ENCODE data around the gene PRR7.
A peak's percentile ranks its signal among the peaks of the same experiment; 100 is the strongest.

PRR7 gene

GRCh38 chr5:177497292-177498012 is 50.8 kb downstream of the PRR7 start, which contains the start of gene PDLIM7:
Gene PDLIM7, minus strand, starts transcription at chr5:177497604. Its CDS starts 1,092 bp downstream, at chr5:177496512.
- DNase-seq (ENCODE audit: low read depth, low spot score), result peak; percentile 85

DNA sequence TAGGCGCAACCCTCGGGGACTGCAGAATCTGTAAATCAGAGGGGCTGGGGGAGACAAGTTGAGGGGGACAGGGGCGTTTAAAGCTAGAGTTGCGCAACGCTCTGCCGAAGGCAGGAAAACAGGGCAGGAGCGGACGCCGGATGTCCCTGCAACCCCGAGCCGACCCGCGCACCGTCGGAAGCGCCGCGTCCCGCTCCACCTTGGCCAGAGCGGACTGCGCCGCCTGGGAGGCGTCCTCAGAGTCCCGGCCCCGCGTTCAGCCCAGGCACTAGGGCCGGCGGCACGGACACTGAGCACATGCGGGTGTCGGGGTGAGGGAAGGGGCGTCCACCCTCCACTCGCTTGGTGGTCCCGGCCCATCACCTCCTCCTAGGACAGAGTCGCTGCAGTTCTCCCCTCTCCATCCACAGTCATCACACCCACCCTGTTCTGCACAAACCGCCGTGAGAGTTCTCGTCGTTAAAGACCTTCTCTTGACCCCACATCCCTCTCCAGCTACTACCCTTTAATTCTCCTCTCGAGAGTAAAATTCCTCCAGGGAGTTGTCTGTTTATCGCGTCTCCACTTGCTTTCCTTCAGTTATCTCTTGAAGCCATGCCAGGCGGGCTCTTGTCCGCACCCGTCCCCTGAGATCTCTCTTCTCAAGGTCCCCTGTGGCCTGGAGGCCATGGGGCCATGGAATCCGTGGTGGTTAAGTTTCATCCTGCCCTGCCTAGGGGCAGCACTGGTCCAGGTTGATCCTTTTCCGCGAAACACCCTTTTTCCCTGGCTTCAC is 51.6 kb downstream of the PRR7 start:
- DNase-seq (ENCODE audit: low read depth, low spot score), result no peak

- no peak for DNase-seq (ENCODE audit: low read depth, low spot score)
Measured at GRCh38 chr5:177499842-177500241, 53.2 kb downstream of the PRR7 start.

- no peak for DNase-seq (ENCODE audit: low read depth, low spot score)
Measured at GRCh38 chr5:177500685-177501522, 54.3 kb downstream of the PRR7 start.

GRCh38 chr5:177501874-177502678 is 55.5 kb downstream of the PRR7 start:
- DNase-seq (ENCODE audit: low read depth, low spot score), result no peak

DNA sequence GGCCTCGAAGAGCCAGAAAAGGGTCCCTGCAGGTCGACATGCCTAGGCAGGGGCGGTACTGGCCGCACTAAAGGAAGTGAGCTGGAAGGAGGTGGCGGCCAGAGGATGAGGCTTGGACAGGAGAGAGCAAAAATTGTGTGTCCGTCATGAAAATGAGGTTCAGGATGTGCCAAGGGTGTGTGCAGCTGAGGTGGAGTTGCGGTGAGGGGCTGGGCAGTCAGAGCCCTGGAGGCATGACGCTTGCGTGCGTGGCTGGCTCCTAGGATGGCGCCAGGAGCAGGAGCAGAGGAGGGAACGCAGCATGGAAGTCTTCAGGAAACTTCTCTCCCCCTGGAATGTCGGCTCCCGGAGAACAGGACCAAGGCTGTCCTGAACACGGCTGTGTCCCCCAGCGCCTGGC is 56.3 kb downstream of the PRR7 start:
- DNase-seq (ENCODE audit: low read depth, low spot score), result no peak

DNA sequence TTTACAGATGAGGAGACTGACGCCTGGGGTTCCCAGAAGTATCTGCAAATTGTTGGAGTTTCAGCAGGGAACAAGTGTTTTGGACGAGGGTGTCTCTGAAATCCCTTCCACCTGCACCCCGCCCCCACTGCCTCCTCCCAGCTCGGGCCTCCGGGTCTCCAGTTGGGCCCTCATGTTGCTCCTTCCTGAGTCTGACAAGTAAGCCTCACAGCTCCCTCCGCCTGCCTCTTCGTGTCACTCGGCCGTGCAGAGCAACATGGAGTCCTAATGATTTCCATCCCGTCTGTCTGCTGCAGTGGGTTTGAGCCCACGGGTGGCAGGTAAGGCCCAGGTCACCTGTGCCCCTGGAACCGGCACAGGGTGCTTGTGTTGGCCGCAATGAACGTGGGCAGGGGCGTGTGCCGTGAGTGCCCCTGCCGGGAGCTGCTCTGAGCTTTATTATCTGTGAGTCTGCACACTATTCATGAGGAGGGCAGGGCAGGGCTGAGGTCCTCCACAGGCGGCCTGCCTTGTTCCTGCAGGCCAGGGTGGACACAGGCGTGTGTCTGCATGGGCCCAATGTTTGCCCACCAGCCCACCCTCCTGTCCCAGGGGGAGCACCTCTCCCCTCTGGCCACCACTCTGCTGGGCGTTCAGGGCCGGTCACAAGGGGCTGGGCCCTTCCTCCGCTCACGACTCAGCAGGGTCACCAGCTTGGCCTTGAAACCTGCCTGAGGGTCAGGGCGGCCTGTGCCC is 56.9 kb downstream of the PRR7 start:
- no peak for DNase-seq (ENCODE audit: low read depth, low spot score)

GRCh38 chr5:177504086-177505056 is 57.8 kb downstream of the PRR7 start:
- DNase-seq (ENCODE audit: low read depth, low spot score), result no peak

- no peak for DNase-seq (ENCODE audit: low read depth, low spot score)
Measured at GRCh38 chr5:177505075-177505474, 58.5 kb downstream of the PRR7 start.

All from iPS DF 19.7 (cell line).